ENCODE measurements around the gene COL4A2.
"Not testable (repeated sequence)": the region's sequence is repeated elsewhere in the genome, so short reads cannot be mapped to it uniquely, and the experiment has no call there.

COL4A2 gene

DNA sequence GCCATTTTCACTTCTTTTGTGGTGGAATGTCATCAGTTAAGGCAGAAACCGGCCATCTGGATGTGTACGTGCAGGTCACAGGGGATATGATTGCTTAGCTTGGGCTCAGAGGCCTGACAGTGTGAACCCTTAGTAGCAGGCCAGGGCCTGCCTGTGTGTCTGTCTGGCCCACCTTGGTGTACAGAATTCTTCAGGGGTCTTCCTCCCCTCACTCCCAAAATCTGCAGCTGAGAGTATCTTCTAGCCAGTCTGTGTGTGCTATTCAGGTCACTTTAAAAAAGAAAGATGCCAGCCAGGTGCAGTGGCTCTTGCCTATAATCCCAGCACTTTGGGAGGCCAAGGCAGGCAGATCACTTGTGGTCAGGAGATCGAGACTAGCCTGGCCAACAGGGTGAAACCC, 179.8 kb downstream of the COL4A2 start:
- in situ Hi-C loops (cut with MboI; ENCODE audit: low pct_unique_long_range_greater_than_20kb, low sequenced_read_pairs); DNase-seq: not testable (repeated sequence)

- DNase-seq, result no peak
- in situ Hi-C loops (cut with MboI; ENCODE audit: low pct_unique_long_range_greater_than_20kb, low sequenced_read_pairs), result no loop called here
These were observed 183.1 kb downstream of the COL4A2 start for GRCh38 chr13:110490009-110490770.

DNA sequence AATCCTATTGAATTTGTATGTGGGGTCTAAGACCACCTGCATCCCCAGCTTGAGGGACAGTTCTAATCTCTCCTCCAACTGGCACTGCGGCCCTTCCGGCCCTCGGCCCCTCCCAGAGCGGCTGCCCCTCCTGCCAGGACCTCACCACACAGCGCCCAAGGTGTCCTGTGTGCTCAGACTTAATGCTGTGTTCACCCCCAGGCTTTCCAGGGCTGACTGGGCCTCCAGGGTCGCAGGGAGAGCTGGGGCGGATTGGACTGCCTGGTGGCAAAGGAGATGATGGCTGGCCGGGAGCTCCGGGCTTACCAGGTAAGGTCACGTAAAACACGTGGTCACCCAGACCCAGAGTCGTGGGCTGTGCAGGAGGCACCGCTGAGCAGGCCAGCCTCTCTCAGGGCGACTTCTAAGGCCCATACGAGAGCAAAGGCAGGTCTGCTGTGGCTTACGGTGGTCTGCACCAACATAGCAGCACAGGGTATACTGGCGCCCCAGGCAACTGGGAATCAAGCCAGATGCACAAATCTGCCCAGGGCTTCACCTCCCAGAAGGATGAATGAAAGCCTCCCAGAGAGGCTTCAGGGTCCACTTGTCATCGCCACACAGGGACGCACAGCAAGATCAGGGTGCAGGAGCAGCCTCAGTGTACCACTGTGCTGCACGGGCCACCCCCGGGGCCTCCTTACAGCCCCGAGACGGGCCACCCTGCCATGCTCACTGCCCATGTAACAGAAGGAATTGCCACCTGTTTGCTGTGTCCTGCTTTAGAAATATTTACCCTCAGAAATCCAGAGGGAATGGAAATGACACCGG, 185.0 kb downstream of the COL4A2 start:
- in situ Hi-C loops (cut with MboI; ENCODE audit: low pct_unique_long_range_greater_than_20kb, low sequenced_read_pairs), result no loop called here
- DNase-seq, result no peak

- in situ Hi-C loops (cut with MboI; ENCODE audit: low pct_unique_long_range_greater_than_20kb, low sequenced_read_pairs), result no loop called here
- DNase-seq, result no peak
These were observed 185.9 kb downstream of the COL4A2 start for GRCh38 chr13:110492679-110493593.

- in situ Hi-C loops (cut with MboI; ENCODE audit: low pct_unique_long_range_greater_than_20kb, low sequenced_read_pairs), result no loop called here
These were observed 186.5 kb downstream of the COL4A2 start for GRCh38 chr13:110493613-110494012.

GRCh38 chr13:110495376-110495775, 188.3 kb downstream of the COL4A2 start:
- in situ Hi-C loops (cut with MboI; ENCODE audit: low pct_unique_long_range_greater_than_20kb, low sequenced_read_pairs), result no loop called here
- no peak for DNase-seq

More at GRCh38 chr13:110493613-110494012, 186.5 kb downstream of the COL4A2 start:
- no peak for DNase-seq

GRCh38 chr13:110495881-110496280, 188.8 kb downstream of the COL4A2 start:
- in situ Hi-C loops (cut with MboI; ENCODE audit: low pct_unique_long_range_greater_than_20kb, low sequenced_read_pairs), result no loop called here
- no peak for DNase-seq

DNA sequence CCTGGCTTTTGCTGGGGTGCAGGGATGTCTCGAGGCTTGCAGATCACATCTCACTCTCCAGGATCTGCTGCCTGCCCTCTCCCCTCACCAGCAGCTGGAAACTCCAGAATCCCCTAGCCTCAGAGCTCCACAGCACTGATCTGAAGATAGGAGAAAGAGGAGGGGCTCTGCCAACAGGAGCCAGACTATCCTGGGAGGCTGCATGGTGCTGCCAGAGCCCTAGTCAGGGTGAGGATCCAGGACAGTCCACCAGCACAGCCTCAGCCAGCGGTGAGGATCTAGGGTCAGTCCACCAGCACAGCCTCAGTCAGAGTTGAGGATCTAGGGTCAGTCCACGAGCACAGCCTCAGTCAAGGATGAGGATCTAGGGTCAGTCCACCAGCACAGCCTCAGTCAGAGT, 189.2 kb downstream of the COL4A2 start:
- in situ Hi-C loops (cut with MboI; ENCODE audit: low pct_unique_long_range_greater_than_20kb, low sequenced_read_pairs), result no loop called here
- DNase-seq, result no peak

- DNase-seq, result no peak
These were observed 189.9 kb downstream of the COL4A2 start for GRCh38 chr13:110497003-110497402.

GRCh38 chr13:110497896-110498295, 190.8 kb downstream of the COL4A2 start:
- DNase-seq; in situ Hi-C loops (cut with MboI; ENCODE audit: low pct_unique_long_range_greater_than_20kb, low sequenced_read_pairs): not testable (repeated sequence)

More at GRCh38 chr13:110497003-110497402, 189.9 kb downstream of the COL4A2 start:
- in situ Hi-C loops (cut with MboI; ENCODE audit: low pct_unique_long_range_greater_than_20kb, low sequenced_read_pairs), result no loop called here

GRCh38 chr13:110498327-110498726, 191.2 kb downstream of the COL4A2 start:
- in situ Hi-C loops (cut with MboI; ENCODE audit: low pct_unique_long_range_greater_than_20kb, low sequenced_read_pairs), result no loop called here
- no peak for DNase-seq

- no peak for DNase-seq
- in situ Hi-C loops (cut with MboI; ENCODE audit: low pct_unique_long_range_greater_than_20kb, low sequenced_read_pairs), result no loop called here
These were observed 191.7 kb downstream of the COL4A2 start for GRCh38 chr13:110498765-110499164.

DNA sequence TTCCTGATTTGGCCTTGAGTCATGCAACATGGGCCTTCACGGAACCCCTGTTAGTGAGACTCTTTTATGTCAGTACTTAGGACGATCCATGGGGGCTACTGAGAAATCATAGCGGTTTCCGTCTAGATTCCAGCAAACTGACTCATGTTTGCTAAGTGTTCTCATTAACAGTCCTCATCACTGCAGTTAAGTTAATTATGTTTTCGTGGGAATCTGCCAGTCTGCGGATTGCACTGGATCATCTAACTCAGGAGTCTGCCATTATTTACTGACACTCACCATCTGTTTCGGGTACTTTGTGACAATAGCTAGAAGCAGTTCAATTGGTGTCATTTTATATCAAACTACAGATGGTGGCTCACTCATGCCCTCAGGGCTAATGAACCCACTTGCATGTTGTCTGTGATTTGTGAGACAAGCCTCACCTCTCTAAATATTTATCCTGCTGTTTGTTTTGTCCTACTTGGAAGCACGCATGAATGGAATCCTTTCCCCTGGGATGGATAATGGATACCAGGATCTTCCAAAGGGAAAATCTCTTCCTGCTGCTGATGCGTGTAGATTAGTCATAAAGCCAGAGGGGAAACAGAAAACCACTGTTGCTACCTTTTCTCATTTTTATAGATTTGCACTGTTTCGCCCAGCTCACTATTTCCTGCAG, 192.7 kb downstream of the COL4A2 start:
- DNase-seq, result no peak
- in situ Hi-C loops (cut with MboI; ENCODE audit: low pct_unique_long_range_greater_than_20kb, low sequenced_read_pairs), result no loop called here

DNA sequence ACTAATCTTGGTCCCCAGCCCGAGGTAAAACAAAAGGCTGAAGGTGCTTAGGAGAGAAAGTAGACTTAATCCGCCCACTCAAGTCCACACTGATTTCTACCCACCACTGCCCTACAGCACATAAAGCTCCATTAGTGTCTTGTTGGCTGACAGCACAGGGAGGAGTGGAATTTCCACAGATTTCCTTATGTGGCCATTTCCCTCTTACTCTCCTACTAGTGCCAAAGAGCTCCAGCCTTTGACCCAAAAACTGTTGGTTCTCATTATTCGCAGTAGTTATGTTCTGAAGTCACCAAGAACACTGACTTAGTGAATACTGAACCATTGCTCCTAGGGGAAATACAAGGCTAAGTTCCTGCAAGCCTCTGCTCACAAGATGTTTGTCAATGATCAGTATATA, 193.3 kb downstream of the COL4A2 start:
- DNase-seq, result no peak
- in situ Hi-C loops (cut with MboI; ENCODE audit: low pct_unique_long_range_greater_than_20kb, low sequenced_read_pairs), result no loop called here

- in situ Hi-C loops (cut with MboI; ENCODE audit: low pct_unique_long_range_greater_than_20kb, low sequenced_read_pairs), result no loop called here
- no peak for DNase-seq
These were observed 194.1 kb downstream of the COL4A2 start for GRCh38 chr13:110501188-110501587.

DNA sequence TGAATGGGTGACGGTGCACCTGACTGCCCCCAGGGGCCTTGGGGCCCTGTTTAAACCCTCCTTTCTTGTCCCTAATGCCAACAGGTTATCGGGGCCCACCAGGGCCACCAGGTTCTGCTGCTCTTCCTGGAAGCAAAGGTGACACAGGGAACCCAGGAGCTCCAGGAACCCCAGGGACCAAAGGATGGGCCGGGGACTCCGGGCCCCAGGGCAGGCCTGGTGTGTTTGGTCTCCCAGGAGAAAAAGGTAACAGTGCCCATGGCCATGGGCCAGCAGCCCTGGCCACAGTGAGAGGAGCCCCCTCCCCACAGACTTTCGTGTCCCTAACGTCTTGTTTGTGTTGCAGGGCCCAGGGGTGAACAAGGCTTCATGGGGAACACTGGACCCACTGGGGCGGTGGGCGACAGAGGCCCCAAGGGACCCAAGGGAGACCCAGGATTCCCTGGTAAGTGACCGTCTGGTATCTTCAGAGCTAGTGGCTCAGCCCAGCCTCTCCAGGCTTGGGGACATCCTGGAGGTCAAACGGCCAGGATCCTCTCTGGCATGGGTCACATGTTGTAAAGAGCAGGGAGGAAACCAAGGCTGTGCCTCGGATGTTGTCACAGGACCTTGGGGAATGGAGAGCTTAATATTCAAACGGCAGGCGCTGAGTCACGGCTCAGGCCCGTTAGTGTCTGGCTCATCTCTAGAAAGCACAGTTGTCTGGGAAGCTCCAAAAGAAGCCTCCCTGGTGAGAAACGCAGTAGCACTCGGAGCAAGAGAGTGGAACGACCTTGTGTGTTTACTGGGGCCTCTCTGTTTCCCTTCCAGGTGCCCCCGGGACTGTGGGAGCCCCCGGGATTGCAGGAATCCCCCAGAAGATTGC, 196.2 kb downstream of the COL4A2 start:
- in situ Hi-C loops (cut with MboI; ENCODE audit: low pct_unique_long_range_greater_than_20kb, low sequenced_read_pairs), result no loop called here
- no peak for DNase-seq

DNA sequence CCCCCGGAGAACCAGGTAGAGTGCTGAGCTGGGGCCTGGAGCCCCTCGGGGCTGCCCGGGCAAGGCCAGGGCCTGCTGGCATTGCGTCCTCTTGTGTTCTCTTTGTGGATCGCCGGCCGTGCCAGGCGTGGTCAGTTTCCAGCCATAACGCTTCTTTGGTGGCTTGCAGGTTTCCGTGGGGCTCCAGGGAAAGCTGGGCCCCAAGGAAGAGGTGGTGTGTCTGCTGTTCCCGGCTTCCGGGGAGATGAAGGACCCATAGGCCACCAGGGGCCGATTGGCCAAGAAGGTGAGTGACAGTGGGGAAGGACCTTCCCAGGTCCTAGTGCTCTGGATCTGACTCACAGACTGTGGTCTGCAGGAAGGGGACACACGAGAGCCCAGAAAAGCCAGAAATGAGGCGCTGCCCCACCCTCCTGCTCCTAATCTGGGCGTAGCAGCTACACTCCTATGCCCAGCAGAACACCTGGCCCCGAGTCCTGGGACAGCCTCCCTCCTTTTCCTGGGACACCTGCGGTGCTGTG, 197.0 kb downstream of the COL4A2 start:
- in situ Hi-C loops (cut with MboI; ENCODE audit: low pct_unique_long_range_greater_than_20kb, low sequenced_read_pairs), result no loop called here
- no peak for DNase-seq

DNA sequence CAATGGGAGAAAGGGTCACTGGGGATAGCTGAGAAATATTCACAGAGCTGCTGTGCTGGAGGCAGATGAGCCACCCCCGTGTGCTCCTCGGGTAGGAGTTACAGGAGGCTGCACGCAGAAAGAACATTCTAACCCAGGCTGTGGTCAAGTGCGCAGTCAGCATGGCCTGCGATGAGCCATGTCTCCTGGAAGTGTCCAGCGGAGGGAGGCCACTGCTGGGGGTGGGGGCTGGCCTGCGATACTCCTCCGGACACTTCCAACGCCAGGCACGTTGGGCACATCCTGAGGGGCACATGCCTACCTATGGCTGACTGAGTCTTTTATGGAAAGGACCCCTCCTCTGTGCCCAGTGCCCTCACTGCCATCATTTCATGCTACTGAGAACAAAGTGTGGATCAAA, 198.5 kb downstream of the COL4A2 start:
- DNase-seq, result no peak
- in situ Hi-C loops (cut with MboI; ENCODE audit: low pct_unique_long_range_greater_than_20kb, low sequenced_read_pairs), result no loop called here

All from KBM-7 (cell line).